ENCODE results near the gene IGSF23. TPM values are rescaled to one million over a fixed set of nuclear protein-coding genes. Genes with fewer than 3 reads are reported as not detected.
"Not testable (repeated sequence)": the region's sequence is repeated elsewhere in the genome, so short reads cannot be mapped to it uniquely, and the experiment has no call there.

Gene IGSF23
- total RNA-seq, 5 donors from 2014 or later (not counting 1 experiment from before 2014, with no cell fraction given) = not detected

GRCh38 chr19:44608391-44608821 lies 5.0 kb upstream of the IGSF23 start:
- no peaks in the 10 kb centered on the region for H3K9me3 ChIP-seq
- H3K36me3 ChIP-seq (ENCODE audit: control insufficient read depth in 2 of 2, extremely low read depth in 1 of 2, insufficient read depth in 1 of 2, low read length in 1 of 2) = no peaks in the 10 kb centered on the region
- CTCF ChIA-PET = no interaction called here
- Mint-ChIP-seq H3K9me3 (peaks cover 0 to 4% (median 0%) of the 10 kb centered on the region in 3 donors), H3K4me1 (peaks cover 11 to 17% (median 15%) of the 10 kb centered on the region in 3 donors), H3K27ac (no peak overlapping the region), H3K36me3 (no peaks in the 10 kb centered on the region), H3K27me3 (peaks cover 0 to 5% of the 10 kb centered on the region in 2 donors), H3K4me3 (peak overlapping the region in 1 of 3 donors; percentile 31)
- no peak overlapping the region for H3K4me3 ChIP-seq (ENCODE audit: control insufficient read depth in 1 of 2, extremely low read depth in 1 of 2, low read length in 1 of 2)
- no peak overlapping the region for H3K27ac ChIP-seq (ENCODE audit: low read length)
- no peak for ATAC-seq (replicated peaks in 1 of 4)
- peaks cover 0 to 4% of the 10 kb centered on the region in 2 experiments for H3K27me3 ChIP-seq (replicated peaks in 1 of 2; ENCODE audit: control insufficient read depth in 2 of 2, extremely low read depth in 1 of 2, insufficient read depth in 2 of 2, low read length in 1 of 2)
- H3K4me1 ChIP-seq (ENCODE audit: control insufficient read depth in 1 of 2, extremely low read depth in 1 of 2, insufficient read depth in 2 of 2, low read length in 2 of 2) = peaks cover 2 to 4% of the 10 kb centered on the region in 2 experiments
- POLR2A ChIA-PET = no interaction called here
- WGBS (ENCODE audit: insufficient coverage) = 94% methylated on average over 4 of the region's 7 CpGs
- no peak for DNase-seq

- Mint-ChIP-seq H3K27ac (no peak overlapping the region), H3K27me3 (peaks cover 0 to 5% of the 10 kb centered on the region in 2 donors), H3K4me3 (no peak overlapping the region), H3K36me3 (no peaks in the 10 kb centered on the region), H3K4me1 (peaks cover 11 to 17% (median 15%) of the 10 kb centered on the region in 3 donors), H3K9me3 (peaks cover 0 to 4% (median 0%) of the 10 kb centered on the region in 3 donors)
- WGBS (ENCODE audit: insufficient coverage) = 83% methylated on average over 4 of the region's 5 CpGs
- no peak for ATAC-seq (replicated peaks in 1 of 4)
- Histone ChIP-seq H3K4me1 (ENCODE audit: control insufficient read depth in 1 of 2, extremely low read depth in 1 of 2, insufficient read depth in 2 of 2, low read length in 2 of 2) (peaks cover 2 to 4% of the 10 kb centered on the region in 2 experiments), H3K36me3 (ENCODE audit: control insufficient read depth in 2 of 2, extremely low read depth in 1 of 2, insufficient read depth in 1 of 2, low read length in 1 of 2) (no peaks in the 10 kb centered on the region), H3K4me3 (ENCODE audit: control insufficient read depth in 1 of 2, extremely low read depth in 1 of 2, low read length in 1 of 2) (no peak overlapping the region), H3K27me3 (replicated peaks in 1 of 2; ENCODE audit: control insufficient read depth in 2 of 2, extremely low read depth in 1 of 2, insufficient read depth in 2 of 2, low read length in 1 of 2) (peaks cover 0 to 11% of the 10 kb centered on the region in 2 experiments), H3K9me3 (no peaks in the 10 kb centered on the region), H3K27ac (ENCODE audit: low read length) (no peak overlapping the region)
- DNase-seq = no peak
- ChIA-PET CTCF (no interaction called here), POLR2A (no interaction called here)
Measured at GRCh38 chr19:44609219-44609618, 4.1 kb upstream of the IGSF23 start.

- not testable (repeated sequence) for H3K4me3 Mint-ChIP-seq, DNase-seq
Measured at GRCh38 chr19:44610497-44610896, 2.9 kb upstream of the IGSF23 start.

DNA sequence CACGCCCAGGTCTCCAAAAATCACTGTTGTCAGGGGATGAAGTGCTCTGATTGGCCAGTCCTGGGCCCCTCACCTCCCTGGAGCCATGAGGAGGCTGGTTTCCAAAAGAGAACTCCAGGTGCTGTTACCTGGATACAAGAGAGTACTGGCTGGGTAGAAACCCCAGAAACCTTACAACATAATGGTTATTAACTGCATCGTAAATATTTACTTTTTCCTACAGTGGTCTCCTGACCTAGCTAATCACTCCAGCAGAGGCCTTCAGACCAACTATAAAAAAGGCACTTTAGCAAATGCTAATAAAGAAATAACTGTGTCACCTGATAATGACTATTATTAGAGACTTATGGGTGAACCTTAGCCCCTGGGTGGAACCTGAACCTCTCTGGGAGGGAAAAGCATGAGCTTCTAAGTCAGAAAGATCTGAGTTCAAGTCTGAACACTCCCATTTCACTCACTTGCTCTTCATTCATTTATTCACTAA lies 1.5 kb upstream of the IGSF23 start:
- Mint-ChIP-seq H3K36me3 (no peaks in the 10 kb centered on the region), H3K4me1 (peaks cover 11 to 13% (median 12%) of the 10 kb centered on the region in 3 donors), H3K4me3 (no peak overlapping the region), H3K27me3 (peaks cover 0 to 5% of the 10 kb centered on the region in 2 donors), H3K27ac (no peak overlapping the region), H3K9me3 (peaks cover 0 to 4% (median 0%) of the 10 kb centered on the region in 3 donors)
- Histone ChIP-seq H3K4me1 (ENCODE audit: control insufficient read depth in 1 of 2, extremely low read depth in 1 of 2, insufficient read depth in 2 of 2, low read length in 2 of 2) (peaks cover 2 to 3% of the 10 kb centered on the region in 2 experiments), H3K4me3 (ENCODE audit: control insufficient read depth in 1 of 2, extremely low read depth in 1 of 2, low read length in 1 of 2) (no peak overlapping the region), H3K9me3 (no peaks in the 10 kb centered on the region), H3K27me3 (replicated peaks in 1 of 2; ENCODE audit: control insufficient read depth in 2 of 2, extremely low read depth in 1 of 2, insufficient read depth in 2 of 2, low read length in 1 of 2) (peaks cover 0 to 14% of the 10 kb centered on the region in 2 experiments), H3K27ac (ENCODE audit: low read length) (no peak overlapping the region), H3K36me3 (ENCODE audit: control insufficient read depth in 2 of 2, extremely low read depth in 1 of 2, insufficient read depth in 1 of 2, low read length in 1 of 2) (no peaks in the 10 kb centered on the region)
- no peak for ATAC-seq (replicated peaks in 1 of 4)
- ChIA-PET POLR2A (no interaction called here), CTCF (no interaction called here)
- no peak for DNase-seq
- WGBS (ENCODE audit: insufficient coverage) = 67% methylated on average over 1 of the region's 2 CpGs

More at GRCh38 chr19:44610497-44610896, 2.9 kb upstream of the IGSF23 start:
- H3K36me3 Mint-ChIP-seq; H3K4me3 ChIP-seq (ENCODE audit: control insufficient read depth in 1 of 2, extremely low read depth in 1 of 2, low read length in 1 of 2); H3K9me3 ChIP-seq; ATAC-seq (replicated peaks in 1 of 4); H3K9me3 Mint-ChIP-seq; H3K36me3 ChIP-seq (ENCODE audit: control insufficient read depth in 2 of 2, extremely low read depth in 1 of 2, insufficient read depth in 1 of 2, low read length in 1 of 2); H3K4me1 ChIP-seq (ENCODE audit: control insufficient read depth in 1 of 2, extremely low read depth in 1 of 2, insufficient read depth in 2 of 2, low read length in 2 of 2); H3K27me3 Mint-ChIP-seq; H3K27ac ChIP-seq (ENCODE audit: low read length); H3K27ac Mint-ChIP-seq: not testable (repeated sequence)
- ChIA-PET POLR2A (interaction anchor here in 1 of 2 donors (0.6 kb wide), 1 partner anchor 64 kb away, joined by 5 read pairs; no protein-coding TSS in a partner anchor), CTCF (interaction anchor here in 1 of 2 donors (0.7 kb wide), 1 partner anchor 1495 kb away, joined by 4 read pairs; no protein-coding TSS in a partner anchor)
- WGBS (ENCODE audit: insufficient coverage) = 89% methylated on average over 3 of the region's 5 CpGs
- H3K27me3 ChIP-seq (replicated peaks in 1 of 2; ENCODE audit: control insufficient read depth in 2 of 2, extremely low read depth in 1 of 2, insufficient read depth in 2 of 2, low read length in 1 of 2) = peaks cover 0 to 13% of the 10 kb centered on the region in 2 experiments
- peaks cover 11 to 17% (median 14%) of the 10 kb centered on the region in 3 donors for H3K4me1 Mint-ChIP-seq

DNA sequence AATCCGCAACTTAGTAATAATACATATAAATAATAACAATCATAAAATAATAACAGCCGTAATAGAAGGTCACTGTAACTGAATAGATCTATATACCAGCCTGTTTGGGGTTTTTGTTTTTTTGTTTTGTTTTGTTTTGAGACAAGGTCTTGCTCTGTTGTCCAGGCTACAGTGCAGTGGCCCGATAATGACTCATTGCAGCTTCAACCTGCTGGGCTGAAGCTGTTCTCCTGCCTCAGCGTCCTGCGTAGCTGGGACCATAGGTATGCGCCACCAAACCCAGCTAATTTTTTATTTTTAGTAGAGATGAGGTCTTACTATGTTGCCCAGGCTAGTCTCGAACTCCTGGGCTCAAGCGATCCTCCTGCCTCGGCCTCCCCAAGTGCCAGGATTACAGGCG lies 950 bp downstream of the IGSF23 start:
- 95% methylated on average over 7 of the region's 10 CpGs for WGBS (ENCODE audit: insufficient coverage)
- H3K4me3 ChIP-seq (ENCODE audit: control insufficient read depth in 1 of 2, extremely low read depth in 1 of 2, low read length in 1 of 2) = no peak overlapping the region
- no peak overlapping the region for H3K27ac ChIP-seq (ENCODE audit: low read length)
- no peaks in the 10 kb centered on the region for H3K9me3 Mint-ChIP-seq
- no peak overlapping the region for H3K27ac Mint-ChIP-seq
- no peaks in the 10 kb centered on the region for H3K36me3 Mint-ChIP-seq
- H3K36me3 ChIP-seq (ENCODE audit: control insufficient read depth in 2 of 2, extremely low read depth in 1 of 2, insufficient read depth in 1 of 2, low read length in 1 of 2) = no peaks in the 10 kb centered on the region
- ATAC-seq (replicated peaks in 1 of 4) = no peak
- ChIA-PET CTCF (no interaction called here), POLR2A (no interaction called here)
- H3K27me3 Mint-ChIP-seq = peaks cover 0 to 4% of the 10 kb centered on the region in 2 donors
- no peak overlapping the region for H3K4me3 Mint-ChIP-seq
- H3K4me1 Mint-ChIP-seq = no peaks in the 10 kb centered on the region
- no peaks in the 10 kb centered on the region for H3K4me1 ChIP-seq (ENCODE audit: control insufficient read depth in 1 of 2, extremely low read depth in 1 of 2, insufficient read depth in 2 of 2, low read length in 2 of 2)
- no peaks in the 10 kb centered on the region for H3K9me3 ChIP-seq
- no peak for DNase-seq
- H3K27me3 ChIP-seq (replicated peaks in 1 of 2; ENCODE audit: control insufficient read depth in 2 of 2, extremely low read depth in 1 of 2, insufficient read depth in 2 of 2, low read length in 1 of 2) = peaks cover 0 to 15% of the 10 kb centered on the region in 2 experiments

- peaks cover 0 to 5% of the 10 kb centered on the region in 2 donors for H3K27me3 Mint-ChIP-seq
- no peaks in the 10 kb centered on the region for H3K4me1 Mint-ChIP-seq
- no CpG with 5 or more reads among the region's 5 CpGs for WGBS (ENCODE audit: insufficient coverage)
- CTCF ChIA-PET = no interaction called here
- no peaks in the 10 kb centered on the region for H3K36me3 ChIP-seq (ENCODE audit: control insufficient read depth in 2 of 2, extremely low read depth in 1 of 2, insufficient read depth in 1 of 2, low read length in 1 of 2)
- no peak for ATAC-seq (replicated peaks in 1 of 4)
- H3K9me3 Mint-ChIP-seq = no peaks in the 10 kb centered on the region
- POLR2A ChIA-PET = no interaction called here
- no peaks in the 10 kb centered on the region for H3K9me3 ChIP-seq
- no peaks in the 10 kb centered on the region for H3K4me1 ChIP-seq (ENCODE audit: control insufficient read depth in 1 of 2, extremely low read depth in 1 of 2, insufficient read depth in 2 of 2, low read length in 2 of 2)
- H3K27ac ChIP-seq (ENCODE audit: low read length) = no peak overlapping the region
- no peak overlapping the region for H3K4me3 Mint-ChIP-seq
- no peak for DNase-seq
- peaks cover 0 to 15% of the 10 kb centered on the region in 2 experiments for H3K27me3 ChIP-seq (replicated peaks in 1 of 2; ENCODE audit: control insufficient read depth in 2 of 2, extremely low read depth in 1 of 2, insufficient read depth in 2 of 2, low read length in 1 of 2)
- H3K36me3 Mint-ChIP-seq = no peaks in the 10 kb centered on the region
- H3K4me3 ChIP-seq (ENCODE audit: control insufficient read depth in 1 of 2, extremely low read depth in 1 of 2, low read length in 1 of 2) = no peak overlapping the region
- no peak overlapping the region for H3K27ac Mint-ChIP-seq
Measured at GRCh38 chr19:44615863-44616247, 2.5 kb downstream of the IGSF23 start.
